AG04449 (cell line): ENCODE results near the gene SCN8A.

Source experiments
- CTCF ChIA-PET: fragments of 350-600 bp; formaldehyde crosslinking; extraction: SDS; loops from one replicate; lab custom pipeline; 2021; ENCODE audit warnings: antibody characterized with exemption; lab: Yijun Ruan, JAX
- POLR2A ChIA-PET: fragments of 400-600, 350-600 bp; formaldehyde crosslinking; extraction: SDS; loops from one replicate; lab custom pipeline; 2020; ENCODE audit warnings: antibody characterized with exemption, inconsistent platforms; lab: Yijun Ruan, JAX
- DNase-seq: peaks from one replicate; pipeline ENCODE4 v3.0.0-alpha.2; 2010; ENCODE audit warnings: low read depth, low spot score
- H3K4me3 ChIP-seq: 2 replicates; pipeline ENCODE4 v1.5.1; 2011; ENCODE audit warnings: low read depth, mild to moderate bottlenecking, control low read depth, low read length
- CTCF ChIP-seq: IDR thresholded peaks from one replicate; pipeline ENCODE4 v1.5.1; 2011; ENCODE audit warnings: mild to moderate bottlenecking, moderate library complexity, low read length, control low read depth, inconsistent platforms; ENCODE audit not compliant: insufficient read depth; ENCODE audit errors: missing control alignments

The SCN8A gene

GRCh38 chr12:51653431-51653830, 62.4 kb downstream of the SCN8A start:
- CTCF ChIA-PET, result interaction anchor here (1.0 kb wide), 1 partner anchor 171 kb away, joined by 3 read pairs; no protein-coding TSS in a partner anchor
- no peak for DNase-seq
- H3K4me3 ChIP-seq, result no peak overlapping the region
- POLR2A ChIA-PET, result no interaction called here
- no peak for TF ChIP-seq CTCF

- DNase-seq, result no peak
- ChIA-PET POLR2A (no interaction called here), CTCF (interaction anchor here (0.6 to 2.4 kb wide), 5 partner anchors 9 to 129 kb away, joined by 3 to 8 read pairs (median 4); no protein-coding TSS in a partner anchor)
- no peak for TF ChIP-seq CTCF
- no peak overlapping the region for H3K4me3 ChIP-seq
Observed at GRCh38 chr12:51661199-51661598, 70.2 kb downstream of the SCN8A start.

- no peak for DNase-seq
- H3K4me3 ChIP-seq, result no peak overlapping the region
- ChIA-PET POLR2A (no interaction called here), CTCF (interaction anchor here (1.1 to 2.4 kb wide), 5 partner anchors 10 to 130 kb away, joined by 3 to 8 read pairs (median 3); no protein-coding TSS in a partner anchor)
- TF ChIP-seq CTCF, result no peak
Observed at GRCh38 chr12:51661836-51662235, 70.8 kb downstream of the SCN8A start.

- POLR2A ChIA-PET, result no interaction called here
- no peak for DNase-seq
- no peak overlapping the region for H3K4me3 ChIP-seq
- TF ChIP-seq CTCF, result no peak
- CTCF ChIA-PET, result interaction anchor here (1.3 to 2.4 kb wide), 2 partner anchors 11 to 19 kb away, joined by 3 to 6 read pairs; no protein-coding TSS in a partner anchor
Observed at GRCh38 chr12:51662728-51663154, 71.7 kb downstream of the SCN8A start.

GRCh38 chr12:51663390-51663789, 72.4 kb downstream of the SCN8A start:
- ChIA-PET CTCF (interaction anchor here (0.6 to 2.5 kb wide), 3 partner anchors 8 to 19 kb away, joined by 3 to 6 read pairs (median 3); no protein-coding TSS in a partner anchor), POLR2A (no interaction called here)
- no peak overlapping the region for H3K4me3 ChIP-seq
- DNase-seq, result no peak
- no peak for TF ChIP-seq CTCF

GRCh38 chr12:51666696-51667095, 75.7 kb downstream of the SCN8A start:
- no peak overlapping the region for H3K4me3 ChIP-seq
- TF ChIP-seq CTCF, result no peak
- CTCF ChIA-PET, result interaction anchor here (1.0 to 1.3 kb wide), 3 partner anchors 10 to 12 kb away, joined by 3 to 4 read pairs (median 4); no protein-coding TSS in a partner anchor
- POLR2A ChIA-PET, result no interaction called here
- DNase-seq, result no peak
